Peyer's patch (tissue), 4 donors: ENCODE results near the gene OTP.

Experiments
- CTCF ChIP-seq, 6 experiments: fragments of 450-650 bp in 4 of 6; fragments of 200-600 bp in 2 of 6; sonication (generic) in 1 of 6; IDR thresholded peaks; one replicate each; pipeline ENCODE4 v1.5.1; 2017 to 2019; ENCODE audit warnings: antibody characterized with exemption in 6 of 6, mild to moderate bottlenecking in 3 of 6, moderate library complexity in 1 of 6
- POLR2A ChIP-seq, 2 donors: fragments of 450-650 bp; IDR thresholded peaks; one replicate each; pipeline ENCODE4 v1.5.1; 2017; ENCODE audit warnings: antibody characterized with exemption in 2 of 2, mild to moderate bottlenecking in 2 of 2, moderate library complexity in 2 of 2

GRCh38 chr5:77636641-77637169 is 1.8 kb downstream of the OTP start:
- TF ChIP-seq CTCF (IDR thresholded peaks at IDR 0.05) = no peak
- TF ChIP-seq POLR2A (IDR thresholded peaks at IDR 0.05) = no peak
